Colonic mucosa (tissue), 4 donors: Measurements from ENCODE around the gene VARS1. TPM values are rescaled to one million over a fixed set of nuclear protein-coding genes. Genes with fewer than 3 reads are reported as not detected.

Experiments used
- DNase-seq: peaks from one replicate; pipeline ENCODE4 v3.0.0-alpha.2; 2020
- H3K27ac ChIP-seq: fragments of 200-600 bp; one replicate; pipeline ENCODE4 v1.8.0; 2021
- H3K27me3 ChIP-seq: fragments of 200-600 bp; one replicate; pipeline ENCODE4 v1.8.0; 2021
- H3K36me3 ChIP-seq: fragments of 200-600 bp; one replicate; pipeline ENCODE4 v1.8.0; 2021
- H3K4me1 ChIP-seq: fragments of 200-600 bp; one replicate; pipeline ENCODE4 v1.8.0; 2021; ENCODE audit warnings: mild to moderate bottlenecking
- H3K4me3 ChIP-seq: fragments of 200-600 bp; one replicate; pipeline ENCODE4 v1.8.0; 2021
- H3K9ac ChIP-seq, 2 donors: one replicate each; pipeline ENCODE4 v1.7.0; 2013; ENCODE audit warnings: control low read depth in 2 of 2, low read depth in 2 of 2, low read length in 2 of 2
- H3K9me3 ChIP-seq: fragments of 200-600 bp; one replicate; pipeline ENCODE4 v1.8.0; 2021
- intact Hi-C: fragments of 100-400 bp; cut with DNase I; formaldehyde crosslinking; loops from one replicate; pipeline ENCODE4 v1.14.1; 2022
- total RNA-seq, 2 donors: library from RNA; stranded (reverse); fragmentation: NEBNext Ultra II Directional in 1 of 2; extraction: Animal tissue kit (Norgen Biotek cat#: 25700) in 1 of 2; gene quantifications; one replicate each; pipeline ENCODE4 v1.2.1, GENCODE V29; 2021
- TF ChIP-seq, protein P1 (sequence below): fragments of 200-600 bp; IDR thresholded peaks from one replicate; pipeline ENCODE4 v1.8.0; 2022; ENCODE audit warnings: antibody characterized with exemption, mild to moderate bottlenecking
- donor health status: healthy.
- donor health status: DM: no; HTN: no; CAD: no.
- donor health status: DM: no; HTN: no; CAD: no.

Gene VARS1
- total RNA-seq, 2 donors from 2014 or later: 40.8 to 136 TPM

DNA sequence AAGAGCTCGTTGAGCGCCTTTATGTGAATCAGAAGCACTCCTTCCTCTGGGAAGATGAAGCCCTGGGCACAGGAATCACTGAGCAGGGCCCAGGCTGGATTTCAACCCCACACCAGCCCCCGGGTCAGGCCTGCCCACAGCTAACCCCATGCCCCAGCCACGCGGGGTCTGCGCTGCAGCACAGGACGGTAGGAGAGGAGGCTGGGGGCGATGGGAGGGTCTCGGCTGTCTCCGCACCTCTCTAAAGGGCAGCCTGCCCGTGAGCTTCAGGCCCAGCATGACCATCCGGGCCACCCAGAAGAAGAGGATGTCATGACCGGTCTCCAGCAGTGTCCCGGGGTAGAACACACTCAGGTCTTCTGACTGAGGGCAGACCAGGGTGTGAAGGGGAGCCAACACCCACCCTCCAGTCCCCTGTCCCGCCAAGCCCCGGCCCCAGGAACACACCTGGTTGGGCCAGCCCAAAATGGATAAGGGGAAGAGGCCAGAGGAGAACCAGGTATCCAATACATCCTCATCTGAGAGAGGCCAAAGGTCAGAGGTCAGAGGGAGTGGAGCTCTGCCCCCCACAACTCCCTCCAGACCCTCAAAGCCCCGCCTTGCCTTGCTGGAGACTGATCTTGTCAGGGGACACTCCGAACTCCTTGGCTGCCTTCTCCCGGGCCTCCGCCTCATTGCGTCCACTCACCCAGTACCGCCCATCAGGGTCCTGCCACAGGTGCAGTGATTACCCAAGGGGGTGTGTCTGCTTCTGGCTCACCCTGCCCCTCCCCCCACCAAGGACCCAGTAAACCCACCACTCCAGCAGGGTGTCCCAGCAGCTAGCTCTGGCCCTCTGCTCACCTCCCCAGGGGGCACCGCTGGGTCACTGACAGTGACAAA, 14.1 kb downstream of the VARS1 start:
- peak overlapping the region in 1 of 2 donors; percentile 9 for H3K9ac ChIP-seq
- TF ChIP-seq, protein P1, sequence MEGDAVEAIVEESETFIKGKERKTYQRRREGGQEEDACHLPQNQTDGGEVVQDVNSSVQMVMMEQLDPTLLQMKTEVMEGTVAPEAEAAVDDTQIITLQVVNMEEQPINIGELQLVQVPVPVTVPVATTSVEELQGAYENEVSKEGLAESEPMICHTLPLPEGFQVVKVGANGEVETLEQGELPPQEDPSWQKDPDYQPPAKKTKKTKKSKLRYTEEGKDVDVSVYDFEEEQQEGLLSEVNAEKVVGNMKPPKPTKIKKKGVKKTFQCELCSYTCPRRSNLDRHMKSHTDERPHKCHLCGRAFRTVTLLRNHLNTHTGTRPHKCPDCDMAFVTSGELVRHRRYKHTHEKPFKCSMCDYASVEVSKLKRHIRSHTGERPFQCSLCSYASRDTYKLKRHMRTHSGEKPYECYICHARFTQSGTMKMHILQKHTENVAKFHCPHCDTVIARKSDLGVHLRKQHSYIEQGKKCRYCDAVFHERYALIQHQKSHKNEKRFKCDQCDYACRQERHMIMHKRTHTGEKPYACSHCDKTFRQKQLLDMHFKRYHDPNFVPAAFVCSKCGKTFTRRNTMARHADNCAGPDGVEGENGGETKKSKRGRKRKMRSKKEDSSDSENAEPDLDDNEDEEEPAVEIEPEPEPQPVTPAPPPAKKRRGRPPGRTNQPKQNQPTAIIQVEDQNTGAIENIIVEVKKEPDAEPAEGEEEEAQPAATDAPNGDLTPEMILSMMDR: no peak
- DNase-seq: no peak

DNA sequence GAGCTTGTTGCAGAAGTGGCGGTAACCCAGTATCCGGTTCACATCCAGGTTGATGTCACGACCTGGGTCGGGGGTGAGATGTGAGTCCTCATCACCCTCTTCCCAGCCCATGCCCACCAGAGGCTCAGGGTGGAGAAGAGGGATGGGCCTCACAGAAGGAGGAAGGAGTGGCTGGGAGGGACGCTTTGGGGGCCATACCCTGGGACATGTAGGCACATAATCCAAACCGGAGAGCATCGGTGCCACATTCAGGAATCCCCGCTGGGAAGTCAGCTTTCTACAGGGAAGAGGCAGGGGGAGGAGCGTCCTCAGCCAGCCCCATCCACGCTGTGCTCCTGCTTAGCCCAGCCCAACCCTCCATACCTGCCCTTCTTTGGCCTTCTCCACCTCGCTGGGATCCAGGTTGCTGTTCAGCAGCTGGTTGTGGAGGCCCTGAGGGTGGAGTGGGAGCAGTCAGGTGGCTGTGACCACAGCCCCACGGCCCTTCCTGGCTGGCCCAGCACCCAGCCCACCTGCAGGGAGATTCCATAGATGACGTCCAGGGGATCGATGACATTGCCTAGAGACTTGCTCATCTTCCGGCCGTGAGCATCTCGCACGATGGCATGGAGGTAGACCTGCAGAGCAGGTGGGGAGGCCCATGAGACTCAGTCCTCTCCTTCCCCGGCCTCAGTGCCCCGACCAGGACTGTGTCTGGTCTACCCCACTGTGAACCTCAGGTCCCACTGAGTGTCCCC, 14.9 kb downstream of the VARS1 start:
- no peak for DNase-seq
- intact Hi-C loops: no loop called here
- H3K36me3 ChIP-seq: no peaks in the 10 kb centered on the region
- H3K4me3 ChIP-seq: no peak overlapping the region
- H3K9me3 ChIP-seq: no peaks in the 10 kb centered on the region
- peaks cover 4% of the 10 kb centered on the region for H3K4me1 ChIP-seq
- H3K27me3 ChIP-seq: no peaks in the 10 kb centered on the region
- TF ChIP-seq, protein P1: no peak
- H3K27ac ChIP-seq: no peak overlapping the region
- H3K9ac ChIP-seq: no peak overlapping the region

More for the DNA sequence above, 14.1 kb downstream of the VARS1 start:
- Histone ChIP-seq H3K9me3 (no peaks in the 10 kb centered on the region), H3K4me3 (no peak overlapping the region), H3K27me3 (no peaks in the 10 kb centered on the region), H3K27ac (no peak overlapping the region), H3K4me1 (peaks cover 4% of the 10 kb centered on the region), H3K36me3 (no peaks in the 10 kb centered on the region)
- intact Hi-C loops: no loop called here

DNA sequence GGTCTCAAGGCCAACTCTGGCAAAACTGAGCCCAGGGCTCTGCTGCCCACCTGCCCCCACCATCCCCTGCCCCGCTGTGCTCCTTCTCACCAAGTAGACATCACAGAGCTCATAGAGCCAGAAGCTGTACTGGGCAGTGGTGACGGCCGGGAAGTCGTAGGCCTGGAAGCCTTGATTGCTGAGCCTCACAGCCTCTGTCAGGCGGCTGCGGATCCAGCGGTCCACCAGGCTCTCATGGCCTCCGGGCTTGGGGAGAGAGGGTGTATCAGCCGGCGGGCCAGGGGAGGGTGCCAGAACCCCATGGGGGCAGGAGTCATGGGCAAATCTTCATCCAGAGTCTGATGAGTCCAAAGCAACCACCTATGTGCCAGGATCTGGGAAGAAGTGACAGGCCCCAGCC, 15.6 kb downstream of the VARS1 start:
- H3K27ac ChIP-seq: no peak overlapping the region
- intact Hi-C loops: no loop called here
- H3K4me3 ChIP-seq: no peak overlapping the region
- DNase-seq: no peak
- no peaks in the 10 kb centered on the region for H3K27me3 ChIP-seq
- H3K36me3 ChIP-seq: no peaks in the 10 kb centered on the region
- TF ChIP-seq, protein P1: no peak
- peaks cover 4% of the 10 kb centered on the region for H3K4me1 ChIP-seq
- no peaks in the 10 kb centered on the region for H3K9me3 ChIP-seq
- no peak overlapping the region for H3K9ac ChIP-seq

DNA sequence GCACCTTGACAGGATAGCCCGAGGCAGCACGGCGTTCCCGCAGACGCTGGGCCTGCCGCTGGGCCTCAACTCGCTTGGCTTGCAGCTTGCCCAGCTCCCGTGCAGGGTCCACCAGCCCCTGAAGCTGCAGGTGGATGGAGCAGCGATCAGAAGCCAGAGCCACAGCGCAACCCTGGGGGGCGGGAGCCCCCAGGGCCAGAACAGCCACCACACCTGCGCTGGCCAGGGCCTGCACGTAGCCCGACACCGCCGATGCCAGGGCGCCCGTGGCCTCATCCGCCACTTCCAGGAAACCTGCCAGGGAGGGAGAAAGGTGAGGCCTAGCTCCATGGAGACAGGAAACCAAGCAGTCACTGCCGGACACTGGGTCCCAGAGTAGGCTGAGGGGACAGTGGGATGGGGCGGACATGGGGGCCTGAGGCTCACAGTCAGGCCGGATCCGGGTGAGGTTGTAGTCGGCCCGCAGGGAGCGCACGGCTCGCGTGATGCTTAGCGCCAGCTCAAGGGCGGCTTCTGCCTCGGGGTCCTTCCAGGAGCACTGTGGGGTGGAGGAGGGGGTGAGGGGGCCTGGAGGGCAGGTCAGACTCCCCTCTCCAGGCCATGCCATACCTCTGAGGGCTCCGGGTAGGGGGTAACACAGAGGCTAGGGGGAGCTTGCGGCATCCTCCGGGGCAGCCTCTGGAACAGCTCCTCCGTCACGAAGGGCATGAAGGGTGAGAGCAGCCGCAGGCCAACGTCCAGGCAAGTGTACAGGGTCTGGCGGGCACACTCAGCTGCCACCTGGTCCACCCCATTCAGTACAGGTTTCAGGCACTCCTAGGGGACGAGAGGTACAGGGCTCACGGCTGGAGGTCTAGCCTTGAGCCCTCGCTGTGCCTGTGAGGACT, 16.3 kb downstream of the VARS1 start:
- H3K36me3 ChIP-seq: no peaks in the 10 kb centered on the region
- intact Hi-C loops: no loop called here
- H3K4me1 ChIP-seq: peaks cover 4% of the 10 kb centered on the region
- TF ChIP-seq, protein P1: no peak
- no peaks in the 10 kb centered on the region for H3K9me3 ChIP-seq
- DNase-seq: no peak
- no peak overlapping the region for H3K9ac ChIP-seq
- no peak overlapping the region for H3K27ac ChIP-seq
- no peak overlapping the region for H3K4me3 ChIP-seq
- no peaks in the 10 kb centered on the region for H3K27me3 ChIP-seq

DNA sequence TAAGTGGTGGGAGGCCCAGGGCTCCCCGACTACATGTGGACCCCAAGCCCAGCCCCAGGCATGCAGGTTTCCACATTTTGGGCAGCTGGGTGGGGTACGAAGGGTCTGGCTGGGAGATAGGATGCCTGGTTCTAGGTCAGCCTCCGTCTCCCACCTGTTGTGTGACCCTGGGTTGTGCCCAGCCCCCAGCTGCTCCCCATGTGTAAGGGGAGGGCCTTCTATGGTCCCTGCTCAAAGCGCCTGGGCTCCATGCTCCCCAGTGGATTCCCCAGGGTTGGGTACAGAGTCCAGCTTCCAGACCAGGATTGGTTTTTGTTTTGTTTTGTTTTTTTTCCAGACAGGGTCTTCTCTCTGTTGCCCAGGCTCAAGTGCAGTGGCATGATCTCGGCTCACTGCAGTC, 17.4 kb downstream of the VARS1 start:
- Histone ChIP-seq H3K27me3 (no peaks in the 10 kb centered on the region), H3K4me1 (peaks cover 4% of the 10 kb centered on the region), H3K9me3 (no peaks in the 10 kb centered on the region), H3K36me3 (no peaks in the 10 kb centered on the region), H3K9ac (no peak overlapping the region), H3K4me3 (no peak overlapping the region), H3K27ac (no peak overlapping the region)
- no peak for DNase-seq
- intact Hi-C loops: no loop called here
- TF ChIP-seq, protein P1: no peak
